ENCODE results near the gene BEAN1.
"Not testable (repeated sequence)": the region's sequence is repeated elsewhere in the genome, so short reads cannot be mapped to it uniquely, and the experiment has no call there.

Gene BEAN1

GRCh38 chr16:66484453-66485213, 57.5 kb downstream of the BEAN1 start:
- DNase-seq (ENCODE audit: low read depth in 2 of 2) = no peak

- DNase-seq (ENCODE audit: low read depth in 2 of 2) = no peak
Observed at GRCh38 chr16:66485376-66485775, 58.3 kb downstream of the BEAN1 start.

- DNase-seq (ENCODE audit: low read depth in 2 of 2) = no peak
Observed at GRCh38 chr16:66486199-66486772, 59.2 kb downstream of the BEAN1 start.

- DNase-seq (ENCODE audit: low read depth in 2 of 2) = no peak
Observed at GRCh38 chr16:66486773-66487579, 59.9 kb downstream of the BEAN1 start.

- DNase-seq (ENCODE audit: low read depth in 2 of 2) = no peak
Observed at GRCh38 chr16:66487580-66488275, 60.6 kb downstream of the BEAN1 start.

- DNase-seq (ENCODE audit: low read depth in 2 of 2) = no peak
Observed at GRCh38 chr16:66488505-66488904, 61.4 kb downstream of the BEAN1 start.

GRCh38 chr16:66489385-66489784, 62.3 kb downstream of the BEAN1 start:
- no peak for DNase-seq (ENCODE audit: low read depth in 2 of 2)

- DNase-seq (ENCODE audit: low read depth in 2 of 2) = no peak
Observed at GRCh38 chr16:66489818-66490217, 62.7 kb downstream of the BEAN1 start.

- DNase-seq (ENCODE audit: low read depth in 2 of 2) = no peak
Observed at GRCh38 chr16:66490774-66491715, 64.0 kb downstream of the BEAN1 start.

GRCh38 chr16:66491716-66492064, 64.6 kb downstream of the BEAN1 start:
- DNase-seq (ENCODE audit: low read depth in 2 of 2) = no peak

GRCh38 chr16:66493490-66494401, 66.7 kb downstream of the BEAN1 start:
- no peak for DNase-seq (ENCODE audit: low read depth in 2 of 2)

GRCh38 chr16:66494916-66495315, 67.8 kb downstream of the BEAN1 start:
- no peak for DNase-seq (ENCODE audit: low read depth in 2 of 2)

GRCh38 chr16:66495440-66495839, 68.3 kb downstream of the BEAN1 start:
- DNase-seq (ENCODE audit: low read depth in 2 of 2) = no peak

GRCh38 chr16:66496226-66496625, 69.1 kb downstream of the BEAN1 start:
- DNase-seq (ENCODE audit: low read depth in 2 of 2) = not testable (repeated sequence)

- DNase-seq (ENCODE audit: low read depth in 2 of 2) = not testable (repeated sequence)
Observed at GRCh38 chr16:66497921-66498320, 70.8 kb downstream of the BEAN1 start.

GRCh38 chr16:66501563-66501962, 74.5 kb downstream of the BEAN1 start:
- DNase-seq (ENCODE audit: low read depth in 2 of 2) = not testable (repeated sequence)

GRCh38 chr16:66502020-66502913, 75.2 kb downstream of the BEAN1 start:
- no peak for DNase-seq (ENCODE audit: low read depth in 2 of 2)

- DNase-seq (ENCODE audit: low read depth in 2 of 2) = no peak
Observed at GRCh38 chr16:66503030-66503429, 75.9 kb downstream of the BEAN1 start.

- no peak for DNase-seq (ENCODE audit: low read depth in 2 of 2)
Observed at GRCh38 chr16:66503612-66504011, 76.5 kb downstream of the BEAN1 start.

All from fibroblast of skin of left quadriceps (primary cell).